Nasal cavity respiratory epithelium epithelial cell of viscerocranial mucosa (primary cell): ENCODE measurements around the gene EPHX1. TPM values are rescaled to one million over a fixed set of nuclear protein-coding genes. Genes with fewer than 3 reads are reported as not detected.

ENCODE experiments used
- total RNA-seq: library from RNA; depleted of rRNA; stranded (reverse); fragments of >200 nt; gene quantifications from 2 replicates; pipeline ENCODE4 v1.2.3, GENCODE V29; 2014

Gene EPHX1
- total RNA-seq = 6.5 and 40.4 TPM in 2 replicates

DNA sequence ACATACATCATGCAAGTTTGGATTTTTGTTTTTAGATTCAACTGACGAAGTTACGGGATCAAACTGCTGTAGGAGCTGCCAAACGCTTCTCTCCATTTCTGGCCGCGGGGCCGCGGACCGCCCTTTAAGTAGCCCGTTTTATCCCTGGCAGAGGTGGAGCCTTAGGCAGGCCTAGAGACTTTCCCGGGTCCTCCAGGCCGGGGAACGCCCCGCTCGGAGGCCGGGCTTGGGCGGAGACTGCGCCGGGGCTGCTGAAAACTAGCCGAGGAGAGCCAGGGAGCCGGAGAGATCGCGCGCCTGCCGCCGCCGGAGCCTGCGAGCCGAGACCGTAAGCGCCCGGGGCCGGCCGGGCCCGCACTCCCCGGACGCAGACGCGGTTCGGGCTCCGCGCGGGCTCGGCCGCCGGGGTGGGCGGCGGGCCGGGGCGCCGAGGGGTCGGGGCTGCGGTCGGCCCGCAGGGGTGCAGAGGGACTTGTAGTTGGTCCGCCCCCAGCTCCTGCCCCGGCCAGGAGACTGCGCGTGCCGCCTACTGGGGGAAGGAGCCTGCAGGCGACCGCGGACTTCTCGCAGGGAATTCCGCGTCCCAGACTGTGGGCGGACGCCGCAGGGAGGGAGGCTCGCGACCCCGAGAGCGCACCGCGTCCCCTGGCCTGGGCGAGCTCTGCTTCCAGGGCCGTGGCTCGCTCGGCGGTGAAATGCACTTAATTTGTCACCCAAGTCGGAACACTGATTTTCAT, at the start of gene EPHX1:
Gene EPHX1, plus strand, starts transcription at position 283 of the 737 bp plus-strand sequence. CDS start 18,606 bp downstream, outside the sequence.

DNA sequence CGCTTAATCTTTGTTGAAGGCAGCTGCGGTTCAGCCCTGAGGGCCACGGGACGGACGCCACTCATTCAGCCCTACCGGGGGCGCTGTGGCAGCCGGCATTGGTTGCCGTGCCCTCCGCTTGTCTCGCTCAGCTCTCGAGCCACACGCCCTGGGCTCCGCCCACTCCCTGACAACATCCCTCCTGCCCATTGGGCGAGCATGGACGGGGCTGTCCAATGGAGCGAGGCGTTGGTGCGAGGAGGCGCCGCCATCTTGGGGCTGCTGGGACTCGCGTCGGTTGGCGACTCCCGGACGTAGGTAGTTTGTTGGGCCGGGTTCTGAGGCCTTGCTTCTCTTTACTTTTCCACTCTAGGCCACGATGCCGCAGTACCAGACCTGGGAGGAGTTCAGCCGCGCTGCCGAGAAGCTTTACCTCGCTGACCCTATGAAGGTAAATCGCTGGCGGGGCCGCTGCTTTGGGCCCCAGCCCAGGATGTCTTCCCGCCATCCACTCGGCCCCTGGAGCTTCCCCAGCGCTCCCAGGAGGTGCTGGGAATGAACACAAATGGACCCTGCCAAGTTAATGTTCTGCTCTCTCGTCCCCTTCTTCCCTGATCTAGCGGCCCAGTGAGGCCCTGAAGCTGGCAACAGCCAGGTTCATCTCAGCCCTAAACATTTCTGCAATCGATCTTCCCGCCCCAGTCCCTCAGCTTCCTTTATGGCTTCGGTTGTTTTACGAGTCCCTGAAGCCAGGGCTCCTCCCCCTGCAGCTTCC, 32.2 kb upstream of the EPHX1 start, which contains the start of gene SRP9:
Gene SRP9, plus strand, starts transcription at position 244 of the 754 bp plus-strand sequence. Its CDS starts 115 bp downstream, at position 359.

DNA sequence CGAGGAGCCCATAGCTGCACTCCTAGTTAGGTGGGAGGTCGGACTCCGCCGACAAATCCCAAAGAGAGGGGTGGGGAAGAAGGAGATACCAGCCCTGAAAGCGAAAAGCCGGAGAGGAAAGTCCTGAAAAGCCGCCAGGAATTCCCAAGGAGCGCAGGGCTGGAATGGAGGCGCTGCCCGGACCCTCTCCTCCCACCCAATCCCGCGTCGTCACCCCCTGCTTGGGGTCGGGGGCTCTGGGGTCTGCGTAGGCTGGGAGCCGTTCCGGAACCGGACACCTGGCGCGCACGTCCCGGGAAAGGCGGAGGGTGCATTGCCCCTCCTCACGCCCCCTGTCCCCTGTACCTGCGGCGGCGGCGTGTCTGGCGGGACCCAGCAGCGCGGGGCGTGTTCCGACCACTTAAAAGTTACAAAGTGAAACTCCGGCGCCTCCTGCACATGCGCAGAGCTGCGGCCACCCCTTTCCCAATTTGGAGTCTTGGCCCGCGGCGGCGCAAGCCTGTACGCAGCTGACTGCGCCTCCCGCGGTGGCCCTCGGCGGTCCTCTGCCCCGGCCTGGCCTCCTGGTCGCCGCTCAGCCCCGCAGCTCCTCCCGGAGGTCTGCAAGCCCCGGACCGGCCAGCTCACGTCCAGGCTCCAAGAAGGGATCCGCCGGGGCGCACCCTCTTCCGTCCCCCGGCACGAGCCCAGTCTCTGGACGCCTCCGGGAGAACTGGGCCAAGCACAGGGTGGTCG, 72.2 kb downstream of the EPHX1 start, which contains the start of gene TMEM63A:
Gene TMEM63A, minus strand, starts transcription at position 422 of the 735 bp plus-strand sequence. CDS start 4,800 bp downstream, outside the sequence.

DNA sequence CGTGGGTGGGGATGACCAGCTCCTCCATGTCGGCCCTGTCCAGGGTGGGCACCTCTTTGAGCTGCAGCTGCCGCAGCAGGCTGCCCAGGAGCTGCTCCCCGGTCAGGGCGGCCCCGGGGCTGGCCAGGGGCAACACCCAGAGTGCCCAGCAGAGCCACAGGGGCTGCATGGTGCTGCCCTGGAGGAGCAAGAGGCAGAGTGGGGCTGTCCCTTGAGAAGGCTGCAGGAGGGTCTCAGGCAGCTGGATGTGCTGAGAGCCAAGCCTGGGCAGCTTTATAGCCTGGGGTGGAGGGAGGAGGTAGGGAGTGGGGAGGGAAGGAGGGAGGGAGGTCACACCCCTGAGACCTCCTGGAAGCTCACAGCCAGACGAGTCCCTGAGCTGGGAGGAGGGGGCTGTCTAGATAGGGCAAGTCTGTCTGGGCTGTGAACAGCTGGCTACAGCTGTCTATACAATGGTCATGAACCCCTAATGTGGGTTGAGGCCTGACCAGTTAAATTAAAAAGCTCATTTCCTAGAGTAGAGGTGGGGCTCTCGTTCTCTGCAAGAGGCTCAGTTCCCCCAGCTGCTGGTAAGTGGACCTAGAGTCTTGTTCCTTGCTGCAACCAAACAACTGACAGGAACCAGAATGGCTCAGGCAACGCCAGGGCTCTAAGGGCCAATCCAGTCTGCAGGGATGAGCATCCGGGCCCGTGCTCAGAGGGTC, 79.1 kb downstream of the EPHX1 start, which contains the start of gene LEFTY1:
Gene LEFTY1, minus strand, starts transcription at position 249 of the 704 bp plus-strand sequence. Its CDS starts 80 bp downstream, at position 169.

Other genes starting within 250 kb of the EPHX1 start
- gene ENAH, start 157.0 kb upstream of the EPHX1 start, total RNA-seq = 65.6 and 197 TPM in 2 replicates
- 192 and 219 TPM in 2 replicates for gene SRP9, start 32.3 kb upstream of the EPHX1 start, total RNA-seq
- gene TMEM63A, start 72.3 kb downstream of the EPHX1 start, total RNA-seq = 4.4 and 14.7 TPM in 2 replicates
- not detected in 2 replicates for gene LEFTY1, start 79.0 kb downstream of the EPHX1 start, total RNA-seq
- gene PYCR2, start 114.1 kb downstream of the EPHX1 start, total RNA-seq = 32.2 and 36.2 TPM in 2 replicates
- not detected in 2 replicates for gene LEFTY2, start 131.1 kb downstream of the EPHX1 start, total RNA-seq
- gene SDE2, start 189.2 kb downstream of the EPHX1 start, total RNA-seq = 49.3 and 66.6 TPM in 2 replicates